GM21737 (cell line): ENCODE measurements around the gene CYFIP1.

Source experiments
- ATAC-seq: cut with Tn5 transposase; IDR thresholded peaks from one replicate; pipeline ENCODE4 v1.9.1; 2021; ENCODE audit warnings: mild to moderate bottlenecking, moderate library complexity; ENCODE audit not compliant: unreplicated experiment

CYFIP1 gene

DNA sequence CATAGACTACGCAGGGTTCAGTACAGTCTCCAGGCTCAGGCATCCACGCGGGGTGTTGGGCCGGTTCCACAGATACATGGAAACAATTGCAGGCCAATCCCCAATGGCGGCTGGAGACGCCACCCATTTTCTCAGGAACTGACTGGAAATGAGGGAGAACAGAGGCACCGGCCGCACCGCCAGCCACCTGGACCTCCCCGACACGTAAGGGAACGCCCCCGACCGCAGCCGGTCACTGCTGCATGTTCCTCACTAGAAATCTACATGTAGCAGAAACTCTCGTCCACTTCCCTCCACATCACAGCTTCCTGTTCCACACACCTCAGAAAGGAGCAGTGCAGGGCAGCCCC is 29.2 kb downstream of the CYFIP1 start:
- ATAC-seq = no peak

DNA sequence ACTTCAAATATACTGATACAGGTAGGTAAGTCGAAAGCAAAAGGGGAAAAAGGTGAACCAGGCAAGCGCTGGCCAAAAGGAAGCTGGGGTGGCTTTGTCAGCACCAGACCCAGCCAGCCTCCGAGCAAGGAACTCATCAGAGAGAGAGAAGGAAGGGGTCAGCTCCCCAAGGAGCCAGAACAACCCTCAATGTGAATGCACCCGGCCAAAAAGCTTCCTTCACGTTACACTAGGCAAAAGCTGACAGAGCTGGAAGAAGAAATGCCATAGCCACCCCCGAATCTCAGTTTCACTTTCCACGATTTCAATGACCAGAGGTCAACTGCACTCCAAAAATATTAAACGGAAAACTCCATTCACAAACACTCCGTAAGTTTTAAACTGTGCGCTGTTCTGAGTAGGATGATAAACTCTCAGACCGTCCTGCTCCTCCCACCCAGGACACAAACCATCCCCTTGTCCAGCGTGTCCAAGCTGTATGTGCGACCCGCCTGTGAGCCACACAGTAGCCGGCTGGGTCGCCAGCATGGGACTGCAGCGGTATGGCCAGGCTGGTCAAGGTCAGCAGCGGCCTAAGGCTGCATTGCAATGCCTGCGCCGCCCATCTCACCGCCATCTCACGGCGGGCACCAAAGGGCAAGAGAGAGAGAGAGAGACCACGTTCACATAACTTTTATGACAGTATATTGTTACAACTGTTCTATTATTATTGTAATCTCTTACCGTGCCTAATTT is 29.7 kb downstream of the CYFIP1 start:
- ATAC-seq = no peak

DNA sequence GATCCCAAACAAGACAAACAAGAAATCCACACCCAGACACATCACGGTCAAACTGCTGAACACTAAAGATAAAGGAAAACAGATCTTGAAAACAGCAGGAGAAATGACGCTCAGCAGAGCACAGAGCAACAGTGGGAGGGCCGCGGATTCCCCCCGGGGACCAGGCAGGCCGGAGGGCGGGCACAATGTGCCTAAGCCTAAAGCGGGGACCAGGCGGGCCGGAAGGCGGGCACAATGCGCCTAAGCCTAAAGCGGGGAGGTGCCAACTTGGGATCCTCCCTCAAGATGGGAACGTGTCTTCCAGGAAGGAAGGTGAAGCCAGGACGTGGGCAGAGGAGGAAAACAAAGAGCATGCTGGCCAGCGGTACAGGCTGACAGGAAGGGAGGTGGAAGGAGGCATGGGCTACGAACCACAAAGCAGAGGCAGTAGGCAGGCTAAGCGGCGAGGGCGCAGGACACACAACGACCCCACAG is 31.1 kb downstream of the CYFIP1 start:
- ATAC-seq = peak; percentile 96

DNA sequence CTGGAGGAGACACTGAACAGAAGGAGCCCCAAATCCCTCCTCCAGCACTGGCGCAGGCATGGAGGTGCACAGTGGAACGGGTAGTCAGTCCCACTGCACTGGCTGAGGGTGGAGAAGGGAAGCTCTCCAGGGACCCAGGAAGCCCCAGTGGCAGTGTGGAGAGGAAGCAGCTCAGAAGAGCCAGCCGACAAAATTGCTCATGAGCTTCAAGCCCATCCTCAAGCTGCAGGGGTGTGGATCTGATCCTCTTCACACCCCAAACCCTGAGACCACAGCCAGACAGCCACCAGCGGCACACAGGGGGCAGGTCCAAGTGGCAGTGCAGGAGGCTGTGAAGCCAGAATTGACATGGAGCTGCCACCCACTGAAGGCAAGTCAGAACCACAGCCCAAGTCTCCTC is 32.1 kb downstream of the CYFIP1 start:
- ATAC-seq = no peak

DNA sequence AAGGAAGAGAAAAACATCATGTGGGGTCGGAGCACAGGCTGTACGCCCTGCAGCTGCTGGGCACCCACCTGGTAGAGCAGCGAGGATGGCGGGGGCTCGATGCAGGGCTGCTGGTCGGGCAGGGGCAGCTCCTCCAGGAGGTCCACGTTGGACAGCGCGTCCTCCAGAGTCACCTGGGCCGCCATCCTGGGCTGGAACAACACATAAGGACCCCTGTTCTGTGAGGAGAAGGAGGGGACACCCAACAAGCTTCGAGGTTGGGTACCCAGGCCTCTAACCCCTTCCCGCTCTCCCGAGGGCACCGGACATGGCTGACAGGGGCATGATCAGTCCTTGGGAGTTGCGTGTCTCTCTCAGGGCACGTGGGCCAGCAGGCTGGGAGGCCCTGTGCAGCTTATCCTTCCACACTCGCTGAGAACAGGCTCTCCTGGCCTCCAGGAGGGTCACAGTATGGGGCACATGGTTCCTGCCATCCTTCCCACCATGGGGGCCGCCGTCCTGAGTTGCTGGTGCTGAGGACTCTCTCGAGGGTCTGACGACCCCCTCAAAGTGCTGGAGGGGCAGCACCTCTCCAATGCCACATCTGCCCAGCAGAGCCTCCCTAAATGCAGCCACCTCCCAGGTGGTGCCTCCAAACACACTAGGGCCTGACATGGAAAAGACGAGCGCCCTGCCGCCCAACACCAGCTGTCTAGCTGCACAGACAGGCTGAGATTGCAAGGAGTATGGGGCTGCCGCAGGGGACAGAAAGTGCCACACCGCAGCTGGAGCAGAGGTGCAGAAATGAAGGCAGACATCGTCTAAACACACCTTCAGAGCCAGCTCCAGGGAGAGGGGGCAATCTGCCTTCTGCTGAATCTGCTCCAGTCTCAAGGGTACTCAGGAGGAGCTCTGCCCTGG is 32.8 kb downstream of the CYFIP1 start:
- ATAC-seq = no peak

DNA sequence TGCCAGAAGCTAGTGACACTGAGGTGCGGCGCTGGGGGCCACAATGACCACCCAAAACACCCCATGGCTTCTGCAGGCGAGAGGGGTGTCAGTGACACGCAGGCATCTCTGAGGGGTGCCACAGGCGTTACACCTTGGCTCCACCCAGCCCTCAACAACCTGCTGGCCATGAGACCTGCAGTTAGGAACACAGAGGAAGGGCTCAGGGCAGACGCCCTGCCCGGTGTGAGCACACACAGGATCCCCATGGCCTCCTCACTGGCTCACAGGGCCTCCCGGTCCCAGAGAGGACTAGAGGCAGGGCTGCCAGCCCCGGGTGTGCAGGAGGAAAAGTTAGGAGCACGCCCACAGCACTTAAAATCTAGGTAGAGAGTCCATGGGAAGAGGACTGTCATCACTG is 35.1 kb downstream of the CYFIP1 start:
- ATAC-seq = no peak

DNA sequence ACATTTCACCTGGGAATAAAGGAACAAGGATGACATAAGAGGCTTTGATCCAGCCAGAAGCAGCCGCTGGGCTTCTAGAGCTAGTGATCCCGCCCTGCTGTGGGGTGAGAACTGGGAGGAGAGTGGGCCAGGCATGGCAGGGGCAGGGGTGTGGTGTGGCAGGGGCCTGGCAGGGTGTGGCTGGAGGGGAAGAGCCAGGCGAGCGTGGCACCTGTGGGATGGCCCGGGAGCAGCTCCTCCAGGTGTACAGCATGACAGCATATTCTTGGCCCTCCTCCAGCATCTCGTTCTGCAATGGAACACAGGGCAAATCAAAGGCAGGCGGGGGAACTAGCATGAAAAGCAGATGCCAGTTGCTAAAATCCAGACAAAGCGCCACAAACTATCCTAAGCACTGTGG is 35.5 kb downstream of the CYFIP1 start:
- no peak for ATAC-seq

DNA sequence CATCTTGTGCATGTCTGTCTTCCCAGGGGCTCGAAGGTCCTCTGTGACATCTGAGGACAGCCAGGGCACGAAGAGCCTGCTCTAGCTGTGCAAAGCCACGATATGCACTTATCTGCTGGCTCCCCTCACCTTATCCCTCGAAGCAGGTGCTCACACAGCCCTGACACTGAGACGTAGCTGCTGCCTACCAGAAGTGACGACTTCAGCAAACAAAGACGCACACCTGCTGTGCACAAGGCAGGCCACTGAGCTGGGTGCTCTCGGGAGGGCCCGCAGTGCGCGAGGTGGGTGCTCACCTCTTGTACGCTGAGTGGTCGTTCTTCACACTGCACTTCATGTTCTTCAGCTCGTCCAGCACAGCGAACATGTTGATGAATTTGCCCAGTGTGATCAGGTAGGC is 37.3 kb downstream of the CYFIP1 start:
- ATAC-seq = no peak

DNA sequence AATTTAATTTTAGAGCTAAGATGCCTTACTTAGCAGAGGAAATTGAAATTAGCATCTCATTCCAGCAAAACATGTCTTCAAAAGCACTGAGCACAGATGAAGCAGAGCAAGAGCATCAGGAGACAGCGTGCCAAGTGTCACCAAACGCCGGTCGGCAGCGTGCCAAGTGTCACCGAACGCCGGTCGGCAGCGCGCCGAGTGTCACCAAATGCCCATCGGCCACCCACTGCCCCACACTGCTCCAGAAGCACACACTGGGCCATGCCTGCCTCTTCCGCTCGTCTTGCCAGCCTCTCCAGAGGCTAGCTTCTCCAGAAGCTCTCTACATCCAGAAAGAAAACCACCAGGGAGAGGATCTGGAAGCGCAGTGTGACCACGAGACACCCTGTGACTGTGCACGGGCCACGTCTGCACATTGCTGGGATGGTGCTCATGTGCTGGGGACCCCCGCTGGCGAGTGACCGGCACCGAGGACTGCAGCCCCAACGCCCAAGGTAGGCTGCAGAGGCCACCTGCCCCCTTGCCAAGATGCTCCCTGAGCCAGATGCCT is 37.8 kb downstream of the CYFIP1 start:
- ATAC-seq = no peak

DNA sequence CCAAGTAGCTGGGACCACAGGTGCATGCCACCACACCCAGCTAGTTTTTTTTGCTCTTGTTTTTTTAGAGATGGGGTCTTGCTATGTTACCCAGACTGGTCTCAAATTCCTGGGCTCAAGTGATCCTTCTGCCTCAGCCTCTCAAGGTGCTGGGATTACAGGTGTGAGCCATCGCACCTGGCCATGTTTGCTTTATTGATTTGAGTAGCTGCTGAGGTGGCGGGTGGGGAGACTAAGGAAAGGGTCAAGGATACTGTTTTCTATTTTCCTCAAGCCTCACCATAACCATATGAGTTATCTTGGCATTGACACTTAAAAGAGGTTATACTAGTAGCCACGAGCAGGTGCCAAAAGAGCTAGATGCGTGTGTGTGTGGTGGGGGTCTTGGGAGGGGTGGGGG is 39.0 kb downstream of the CYFIP1 start:
- ATAC-seq = no peak

DNA sequence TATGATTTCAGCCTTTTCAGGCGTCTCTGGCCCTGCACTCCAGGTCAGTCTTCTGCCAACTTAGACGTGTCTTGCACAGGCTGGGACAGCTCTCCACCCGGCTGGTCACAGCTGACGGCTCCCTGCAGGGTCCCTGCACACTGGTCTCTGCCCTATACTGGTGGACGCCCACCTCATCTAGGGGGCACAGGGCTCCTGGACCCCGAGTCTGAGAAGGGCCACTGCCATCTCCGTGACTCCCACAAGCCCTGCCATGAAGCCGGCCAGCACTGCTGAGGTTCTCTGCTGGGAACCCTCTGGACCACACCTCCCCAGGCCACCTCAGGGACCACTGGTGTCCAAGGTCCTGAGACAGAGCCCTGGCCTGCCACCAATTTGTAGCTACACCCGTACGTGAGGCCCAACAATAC is 40.5 kb downstream of the CYFIP1 start:
- ATAC-seq = no peak

DNA sequence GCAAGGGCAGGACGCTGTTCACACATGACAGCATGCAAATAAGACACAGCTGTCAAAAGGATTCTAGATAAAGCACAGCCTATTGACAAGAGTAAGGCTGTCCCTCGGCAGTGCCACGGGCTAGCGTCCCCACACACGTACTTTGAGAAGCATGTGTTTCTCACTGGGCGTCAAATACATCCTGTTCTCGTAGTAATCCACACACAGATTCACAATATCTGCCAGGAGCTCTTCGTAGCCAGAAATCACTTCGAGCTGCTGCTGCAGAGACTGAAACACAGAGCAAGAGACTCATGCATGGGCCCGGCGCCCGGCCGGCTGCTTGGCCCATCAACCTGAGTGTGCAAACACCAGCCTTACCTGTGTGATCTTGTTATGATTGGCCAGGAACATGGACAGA is 41.1 kb downstream of the CYFIP1 start:
- no peak for ATAC-seq

DNA sequence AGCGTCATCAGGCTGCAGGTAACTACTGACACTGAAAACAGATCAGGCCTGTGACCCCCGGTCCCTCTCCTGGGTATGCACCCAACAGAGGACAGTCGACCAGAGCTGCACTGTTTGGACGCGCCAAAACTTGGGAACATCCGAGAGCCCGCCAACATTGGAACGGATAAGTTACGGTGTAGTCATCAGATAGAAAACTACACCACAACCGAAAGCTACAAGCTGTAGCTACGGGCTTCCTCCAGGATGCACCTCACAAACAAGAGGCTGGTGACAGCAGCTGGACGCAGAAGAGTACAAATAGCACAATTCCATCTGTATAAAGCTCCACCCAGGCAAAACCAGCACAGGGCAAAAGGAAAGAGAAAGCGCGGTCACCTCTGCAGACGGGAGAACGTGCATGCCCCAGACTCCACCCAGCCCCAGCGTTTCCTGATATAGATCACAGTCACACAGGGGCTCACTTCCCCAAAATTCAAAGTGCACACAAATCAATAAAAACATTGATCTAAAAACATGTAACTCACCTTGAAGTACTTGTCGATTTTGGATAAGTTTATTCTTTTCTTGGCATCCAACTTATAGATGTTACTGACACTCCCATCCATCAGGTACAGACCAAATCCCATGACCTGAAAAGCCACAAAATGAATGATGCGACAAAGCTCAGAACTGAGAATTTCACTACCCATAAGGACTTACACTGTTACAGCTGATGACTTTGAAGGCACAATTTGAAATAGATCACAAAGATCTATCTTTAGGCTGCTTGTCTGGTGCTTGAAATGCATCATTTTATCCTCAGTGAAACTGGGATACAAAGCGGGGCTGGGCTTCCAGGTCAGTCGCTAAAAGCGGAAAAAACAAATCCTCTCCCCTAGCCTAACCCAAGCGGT is 43.3 kb downstream of the CYFIP1 start:
- peak; percentile 89 for ATAC-seq

DNA sequence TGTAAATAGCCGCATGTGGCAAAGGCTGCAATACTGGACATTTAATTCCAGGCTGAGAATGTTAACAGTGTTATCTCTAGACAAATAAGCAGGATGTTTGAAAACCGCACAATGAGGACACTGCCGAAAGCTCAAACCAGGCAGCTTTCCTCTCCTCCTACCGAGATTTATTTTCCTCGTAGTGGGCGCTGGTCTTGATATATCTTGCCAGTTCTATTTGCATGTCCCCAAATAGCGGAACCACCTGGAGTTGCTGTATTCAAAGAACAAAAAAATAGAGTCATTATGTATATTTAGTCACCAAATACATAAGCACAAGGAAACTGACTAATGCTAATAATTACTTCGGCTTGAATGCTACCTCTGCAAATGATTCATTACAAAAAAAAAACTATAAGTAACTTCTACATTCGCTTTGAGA is 46.5 kb downstream of the CYFIP1 start:
- ATAC-seq = no peak

DNA sequence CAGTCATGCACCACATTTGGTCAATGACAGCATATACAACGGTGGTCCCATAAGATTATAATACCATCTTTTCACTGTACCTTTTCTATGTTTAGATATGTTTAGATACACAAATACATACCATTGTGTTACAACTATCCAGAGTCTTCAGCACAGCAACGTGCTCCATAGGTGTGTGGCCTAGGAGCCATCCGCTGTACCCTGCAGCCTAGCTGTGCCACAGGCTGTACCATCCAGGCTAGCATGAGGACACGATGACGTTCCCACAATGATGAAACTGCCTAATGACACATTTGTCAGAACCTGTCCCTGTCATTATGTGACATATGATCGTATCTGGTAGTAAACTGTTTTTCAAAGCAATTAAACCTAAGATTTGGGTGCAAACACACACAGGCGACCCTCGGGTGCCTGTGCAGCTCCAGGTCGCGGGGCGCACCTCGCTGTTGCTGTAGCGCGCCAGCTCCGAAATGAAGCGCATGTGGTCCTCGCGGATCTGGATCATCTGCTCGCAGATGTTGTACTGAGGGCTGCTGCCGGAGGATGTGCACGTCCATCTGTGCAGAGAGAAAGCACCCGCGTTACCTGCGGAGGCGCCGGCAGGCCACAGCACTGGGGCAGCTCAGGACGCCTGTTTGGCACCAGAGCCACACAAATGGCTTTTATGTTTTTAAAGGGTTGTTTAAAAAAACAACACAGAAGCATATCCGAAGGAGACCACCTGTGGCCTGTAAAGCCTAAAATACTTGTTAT is 48.2 kb downstream of the CYFIP1 start:
- ATAC-seq = no peak

DNA sequence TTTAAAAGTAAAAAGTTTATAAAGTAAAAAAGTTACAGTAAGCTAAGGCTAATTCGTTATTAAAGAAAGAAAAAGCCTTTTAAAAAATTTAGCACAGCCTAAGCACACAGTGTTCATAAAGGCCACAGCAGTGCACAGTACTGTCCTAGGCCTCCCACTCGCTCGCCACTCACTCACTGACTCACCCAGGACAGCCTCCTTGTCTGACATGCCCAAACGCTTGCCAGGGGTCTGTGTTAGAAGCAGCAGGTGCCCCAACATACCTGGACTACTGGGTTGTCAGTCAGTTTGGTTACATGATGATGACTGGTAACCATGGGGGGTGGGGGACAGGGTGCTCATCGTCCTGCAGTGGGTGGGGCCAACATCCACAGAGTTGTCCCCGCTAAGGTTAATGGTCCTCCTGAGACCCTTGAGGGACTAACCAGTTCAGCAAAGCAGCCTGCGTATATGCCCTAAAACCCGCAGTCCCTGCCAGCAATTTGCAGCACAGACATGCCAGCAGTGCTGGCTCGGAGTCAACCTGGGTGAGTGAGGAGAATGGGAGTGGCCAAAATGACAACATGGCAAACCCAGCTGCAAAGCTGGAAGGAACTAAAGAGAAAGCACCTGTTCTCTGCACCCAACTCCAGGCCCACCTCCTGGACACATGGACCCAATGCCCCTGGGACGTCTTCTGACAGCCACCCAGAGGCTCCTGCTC is 49.2 kb downstream of the CYFIP1 start:
- no peak for ATAC-seq

DNA sequence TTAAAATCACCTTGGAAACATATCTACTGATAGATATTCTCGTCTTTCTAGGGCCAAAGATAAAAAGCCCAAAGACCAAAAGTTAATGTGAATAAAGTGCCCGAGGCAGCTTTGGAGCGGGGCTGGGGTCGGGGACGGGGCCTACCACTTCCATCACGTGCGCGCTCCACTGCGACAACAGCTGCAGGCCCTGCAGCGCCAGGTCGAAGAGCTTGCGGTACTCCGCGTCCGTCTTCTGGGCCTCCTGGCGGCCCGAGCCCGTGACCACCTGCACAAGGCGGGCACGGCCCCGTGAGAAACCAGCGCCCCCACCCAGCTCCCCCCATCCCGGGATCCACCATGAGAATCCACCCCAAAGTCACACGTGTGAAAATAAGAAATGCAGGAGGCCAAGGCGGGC is 52.4 kb downstream of the CYFIP1 start:
- no peak for ATAC-seq

DNA sequence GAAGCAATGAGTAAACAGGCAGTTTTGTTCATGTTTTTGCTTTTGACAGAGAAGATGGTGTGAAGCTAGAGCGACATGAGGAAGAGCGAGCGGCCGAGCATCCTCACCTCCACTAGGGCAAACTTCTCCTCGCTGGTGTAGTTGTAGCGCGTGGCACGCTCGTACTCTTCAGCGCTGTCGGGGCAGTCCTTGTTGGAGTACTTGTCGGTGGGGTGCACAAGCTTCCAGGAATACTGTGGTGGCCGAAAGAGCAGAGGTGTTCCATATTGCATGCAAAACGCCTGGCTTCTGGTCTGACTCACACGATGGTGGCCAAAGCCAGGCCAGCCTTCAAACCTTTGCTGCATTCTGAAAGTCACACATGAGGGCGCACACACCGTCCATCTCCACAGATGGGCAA is 54.3 kb downstream of the CYFIP1 start:
- ATAC-seq = no peak

DNA sequence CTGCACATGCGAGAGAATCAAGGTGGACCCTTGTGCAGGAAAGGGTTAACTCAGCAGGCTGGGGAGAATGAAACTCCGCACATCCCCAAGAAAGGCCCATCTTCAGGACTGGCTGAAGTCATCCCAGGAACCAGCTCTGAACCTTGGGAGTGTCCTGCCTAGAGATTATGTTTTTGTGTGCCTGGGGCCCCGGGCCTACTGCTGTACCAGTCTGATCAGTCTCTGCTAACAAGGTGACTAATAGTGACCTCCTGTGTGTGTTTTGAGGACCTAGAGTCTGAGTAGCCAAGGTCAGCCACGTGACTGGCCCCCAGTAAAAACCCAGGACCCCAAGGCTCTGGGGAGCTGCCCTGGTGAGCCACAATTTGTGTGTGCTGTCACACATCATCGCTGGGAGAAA is 58.2 kb downstream of the CYFIP1 start:
- no peak for ATAC-seq

DNA sequence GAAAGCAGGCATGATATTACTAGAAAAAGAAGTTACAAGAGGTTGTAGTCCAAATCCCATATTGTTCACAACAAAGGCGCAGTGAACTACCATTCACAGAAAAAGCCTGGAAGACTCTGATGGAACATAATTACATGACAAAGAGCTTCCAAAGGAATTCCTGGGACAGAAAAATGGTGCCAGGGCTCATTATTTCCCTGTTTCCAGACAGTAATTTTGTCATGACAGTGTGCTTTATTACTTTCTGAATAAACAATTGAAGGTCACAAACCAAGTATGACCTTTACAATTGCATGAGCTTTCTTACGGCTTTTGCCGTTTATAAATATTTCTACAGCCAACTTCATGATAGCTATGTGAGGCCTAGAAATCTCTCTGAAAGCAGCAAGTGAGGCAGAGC is 61.0 kb downstream of the CYFIP1 start:
- ATAC-seq = no peak
